Hepatocyte (in vitro differentiated cells): ENCODE results near the gene DGKI. TPM values are rescaled to one million over a fixed set of nuclear protein-coding genes. Genes with fewer than 3 reads are reported as not detected.

ENCODE experiments used
- DNase-seq: peaks from one replicate; pipeline ENCODE4 v3.0.0-alpha.2; 2016; ENCODE audit warnings: low spot score
- H2AFZ ChIP-seq: fragments of 200-600 bp; sonication (generic); 2 replicates; pipeline ENCODE4 v1.6.0; 2016; ENCODE audit warnings: antibody characterized with exemption, mild to moderate bottlenecking
- H3K27ac ChIP-seq: fragments of 200-600 bp; sonication (generic); 2 replicates; pipeline ENCODE4 v1.5.1; 2016; ENCODE audit warnings: mild to moderate bottlenecking
- H3K27me3 ChIP-seq: fragments of 200-600 bp; sonication (generic); 2 replicates; pipeline ENCODE4 v1.6.1; 2016
- H3K36me3 ChIP-seq: fragments of 200-600 bp; sonication (generic); replicated peaks from 2 replicates; pipeline ENCODE4 v1.5.1; 2016; ENCODE audit warnings: low read depth; ENCODE audit not compliant: insufficient read depth
- H3K4me1 ChIP-seq: fragments of 200-600 bp; sonication (generic); 2 replicates; pipeline ENCODE4 v1.5.1; 2016; ENCODE audit warnings: mild to moderate bottlenecking, moderate library complexity; ENCODE audit not compliant: insufficient read depth
- H3K4me2 ChIP-seq: fragments of 200-600 bp; sonication (generic); 2 replicates; pipeline ENCODE4 v1.6.0; 2016
- H3K4me3 ChIP-seq: fragments of 200-600 bp; sonication (generic); 2 replicates; pipeline ENCODE4 v1.5.1; 2016; ENCODE audit warnings: mild to moderate bottlenecking
- H3K79me2 ChIP-seq: fragments of 200-600 bp; sonication (generic); 2 replicates; pipeline ENCODE4 v1.6.0; 2017; ENCODE audit warnings: mild to moderate bottlenecking
- H3K9me2 ChIP-seq: fragments of 200-600 bp; sonication (generic); replicated peaks from 2 replicates; pipeline ENCODE4 v1.6.0; 2017; ENCODE audit warnings: mild to moderate bottlenecking; ENCODE audit not compliant: insufficient read depth
- H3K9me3 ChIP-seq: fragments of 200-600 bp; sonication (generic); 2 replicates; pipeline ENCODE4 v1.5.1; 2016; ENCODE audit warnings: low read depth, mild to moderate bottlenecking
- H4K20me1 ChIP-seq: fragments of 200-600 bp; sonication (generic); 2 replicates; pipeline ENCODE4 v1.6.0; 2016; ENCODE audit warnings: mild to moderate bottlenecking; ENCODE audit not compliant: insufficient read depth, poor library complexity, severe bottlenecking
- EZH2 ChIP-seq: fragments of 200-600 bp; sonication (generic); IDR thresholded peaks from 2 replicates; pipeline ENCODE4 v1.6.1; 2016; ENCODE audit warnings: antibody characterized with exemption, mild to moderate bottlenecking, borderline replicate concordance
- EZH2phosphoT487 ChIP-seq: fragments of 200-600 bp; sonication (generic); IDR thresholded peaks from one replicate; pipeline ENCODE4 v1.6.1; 2018; ENCODE audit warnings: antibody characterized with exemption, mild to moderate bottlenecking, low read depth, moderate library complexity; ENCODE audit not compliant: unreplicated experiment, severe bottlenecking
- WGBS: methylation state at CpG from one replicate; pipeline ENCODE4 v1.1.6; 2016; ENCODE audit warnings: low lambda C conversion rate; ENCODE audit errors: missing lambda C conversion rate; 5-methylcytosine and 5-hydroxymethylcytosine counted together
- polyA plus RNA-seq: library from polyadenylated mRNA; unstranded; fragments of >200 nt; fragmentation: Nextera tagmentation; extraction: Ambion mirVana; gene quantifications from 2 replicates; pipeline ENCODE4 v1.2.1, GENCODE V29; 2016
- total RNA-seq: library from RNA; depleted of rRNA; stranded (reverse); fragments of >200 nt; gene quantifications from 2 replicates; pipeline ENCODE4 v1.2.3, GENCODE V29; 2014
- TF ChIP-seq, protein P1 (sequence below): fragments of 200-600 bp; sonication (generic); IDR thresholded peaks from 2 replicates; pipeline ENCODE4 v1.5.1; 2016; ENCODE audit warnings: antibody characterized with exemption, mild to moderate bottlenecking; ENCODE audit not compliant: poor library complexity

DGKI gene
- total and polyA plus RNA-seq, 2 experiments from 2014 or later: 0.47 to 1.8 TPM

DNA sequence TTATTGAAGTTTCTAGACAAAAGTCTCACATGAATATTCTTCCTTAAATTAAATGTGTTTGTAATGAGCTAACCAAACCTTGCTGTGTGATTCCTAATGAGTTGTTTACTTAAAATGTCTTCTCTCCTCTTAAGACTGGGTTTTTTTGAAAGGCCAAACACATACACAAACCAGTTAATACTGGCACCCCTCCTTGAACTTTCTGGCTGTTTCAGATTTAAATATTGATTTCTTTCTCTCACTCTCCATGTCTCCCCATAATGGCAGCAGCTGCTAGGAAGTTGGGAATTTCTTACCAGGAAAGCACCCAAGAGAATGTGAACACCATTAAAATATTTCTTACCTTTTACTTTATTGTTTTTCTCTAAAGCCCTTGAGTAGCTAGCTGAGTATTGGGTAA lies 491.8 kb downstream of the DGKI start:
- no peaks in the 10 kb centered on the region for H3K9me3 ChIP-seq
- no peak overlapping the region for H3K4me3 ChIP-seq
- H3K36me3 ChIP-seq: no peaks in the 10 kb centered on the region
- H3K4me1 ChIP-seq: no peaks in the 10 kb centered on the region
- no peaks in the 10 kb centered on the region for H4K20me1 ChIP-seq
- TF ChIP-seq EZH2phosphoT487 (no peak), EZH2 (no peak)
- TF ChIP-seq, protein P1, sequence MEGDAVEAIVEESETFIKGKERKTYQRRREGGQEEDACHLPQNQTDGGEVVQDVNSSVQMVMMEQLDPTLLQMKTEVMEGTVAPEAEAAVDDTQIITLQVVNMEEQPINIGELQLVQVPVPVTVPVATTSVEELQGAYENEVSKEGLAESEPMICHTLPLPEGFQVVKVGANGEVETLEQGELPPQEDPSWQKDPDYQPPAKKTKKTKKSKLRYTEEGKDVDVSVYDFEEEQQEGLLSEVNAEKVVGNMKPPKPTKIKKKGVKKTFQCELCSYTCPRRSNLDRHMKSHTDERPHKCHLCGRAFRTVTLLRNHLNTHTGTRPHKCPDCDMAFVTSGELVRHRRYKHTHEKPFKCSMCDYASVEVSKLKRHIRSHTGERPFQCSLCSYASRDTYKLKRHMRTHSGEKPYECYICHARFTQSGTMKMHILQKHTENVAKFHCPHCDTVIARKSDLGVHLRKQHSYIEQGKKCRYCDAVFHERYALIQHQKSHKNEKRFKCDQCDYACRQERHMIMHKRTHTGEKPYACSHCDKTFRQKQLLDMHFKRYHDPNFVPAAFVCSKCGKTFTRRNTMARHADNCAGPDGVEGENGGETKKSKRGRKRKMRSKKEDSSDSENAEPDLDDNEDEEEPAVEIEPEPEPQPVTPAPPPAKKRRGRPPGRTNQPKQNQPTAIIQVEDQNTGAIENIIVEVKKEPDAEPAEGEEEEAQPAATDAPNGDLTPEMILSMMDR: no peak
- no peak overlapping the region for H3K4me2 ChIP-seq
- no peaks in the 10 kb centered on the region for H3K9me2 ChIP-seq
- H2AFZ ChIP-seq: no peak overlapping the region
- no peaks in the 10 kb centered on the region for H3K79me2 ChIP-seq
- no peaks in the 10 kb centered on the region for H3K27me3 ChIP-seq
- H3K27ac ChIP-seq: peak overlapping the region; percentile 54
- DNase-seq: no peak

GRCh38 chr7:137354396-137354795 lies 492.4 kb downstream of the DGKI start:
- no peak overlapping the region for H2AFZ ChIP-seq
- H3K4me1 ChIP-seq: no peaks in the 10 kb centered on the region
- peak; percentile 39 for DNase-seq
- H4K20me1 ChIP-seq: no peaks in the 10 kb centered on the region
- H3K36me3 ChIP-seq: no peaks in the 10 kb centered on the region
- peak overlapping the region; percentile 66 for H3K27ac ChIP-seq
- TF ChIP-seq EZH2 (no peak), EZH2phosphoT487 (no peak)
- TF ChIP-seq, protein P1: no peak
- H3K9me3 ChIP-seq: no peaks in the 10 kb centered on the region
- no peaks in the 10 kb centered on the region for H3K9me2 ChIP-seq
- H3K4me2 ChIP-seq: no peak overlapping the region
- no peaks in the 10 kb centered on the region for H3K27me3 ChIP-seq
- no peaks in the 10 kb centered on the region for H3K79me2 ChIP-seq
- H3K4me3 ChIP-seq: no peak overlapping the region
- WGBS: 67% methylated on average over 5 of the region's 5 CpGs

DNA sequence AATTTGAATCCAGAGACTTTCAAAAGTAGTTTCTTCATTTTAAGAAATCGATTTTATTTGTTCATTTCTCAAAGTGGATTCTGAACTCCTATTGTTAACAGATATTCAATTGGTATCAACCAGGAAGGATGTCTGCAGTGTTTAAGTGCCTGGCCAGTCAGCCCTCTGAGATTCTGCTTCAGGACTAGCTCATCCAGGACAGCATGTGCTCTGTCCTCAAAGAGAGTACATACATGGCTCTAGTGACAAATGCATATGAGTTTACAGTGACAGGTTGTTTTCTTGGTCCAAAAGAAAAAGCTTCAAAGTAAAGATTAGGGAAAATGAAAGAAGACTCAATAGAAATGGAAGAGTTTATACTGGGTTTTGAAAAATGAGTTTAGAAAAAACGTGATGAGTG lies 494.8 kb downstream of the DGKI start:
- H3K4me3 ChIP-seq: no peak overlapping the region
- DNase-seq: no peak
- H3K4me1 ChIP-seq: no peaks in the 10 kb centered on the region
- no peak overlapping the region for H3K27ac ChIP-seq
- H3K79me2 ChIP-seq: no peaks in the 10 kb centered on the region
- no peaks in the 10 kb centered on the region for H3K9me3 ChIP-seq
- H3K4me2 ChIP-seq: no peak overlapping the region
- H3K36me3 ChIP-seq: no peaks in the 10 kb centered on the region
- 68% methylated on average over 2 of the region's 2 CpGs for WGBS
- H4K20me1 ChIP-seq: no peaks in the 10 kb centered on the region
- TF ChIP-seq, protein P1: no peak
- TF ChIP-seq EZH2 (no peak), EZH2phosphoT487 (no peak)
- H2AFZ ChIP-seq: no peak overlapping the region
- no peaks in the 10 kb centered on the region for H3K9me2 ChIP-seq
- no peaks in the 10 kb centered on the region for H3K27me3 ChIP-seq
